Measurements from ENCODE around the gene IL26. TPM values are rescaled to one million over a fixed set of nuclear protein-coding genes. Genes with fewer than 3 reads are reported as not detected.

The IL26 gene
- total RNA-seq, 2 donors from 2014 or later = not detected

GRCh38 chr12:68169213-68169889 lies 56.3 kb downstream of the IL26 start:
- Histone ChIP-seq H3K27me3 (no peaks in the 10 kb centered on the region), H3K36me3 (replicated peaks in 1 of 2; ENCODE audit: insufficient read depth in 1 of 2, low read depth in 2 of 2) (no peaks in the 10 kb centered on the region), H3K27ac (no peak overlapping the region), H3K9me3 (no peaks in the 10 kb centered on the region), H3K4me1 (no peaks in the 10 kb centered on the region), H3K4me3 (no peak overlapping the region)
- intact Hi-C loops (cut with DNase I) = no loop called here
- DNase-seq = no peak
- no peak for ATAC-seq
- WGBS, 2 donors = 89% methylated on average over 1 of the region's 1 CpG
- TF ChIP-seq POLR2A (IDR thresholded peaks at IDR 0.05) = no peak
- no peak for TF ChIP-seq CTCF (IDR thresholded peaks at IDR 0.05)

GRCh38 chr12:68166317-68166831 lies 59.2 kb downstream of the IL26 start:
- WGBS, 2 donors = 48 to 60% methylated on average over 5 of the region's 5 CpGs
- Histone ChIP-seq H3K36me3 (replicated peaks in 1 of 2; ENCODE audit: insufficient read depth in 1 of 2, low read depth in 2 of 2) (no peaks in the 10 kb centered on the region), H3K27ac (no peak overlapping the region), H3K9me3 (no peaks in the 10 kb centered on the region), H3K27me3 (no peaks in the 10 kb centered on the region), H3K4me3 (no peak overlapping the region), H3K4me1 (no peaks in the 10 kb centered on the region)
- DNase-seq (no peak), ATAC-seq (no peak)
- TF ChIP-seq CTCF (IDR thresholded peaks at IDR 0.05) = no peak
- TF ChIP-seq POLR2A (IDR thresholded peaks at IDR 0.05) = no peak
- intact Hi-C loops (cut with DNase I) = no loop called here

GRCh38 chr12:68163560-68164081 lies 62.0 kb downstream of the IL26 start:
- intact Hi-C loops (cut with DNase I) = no loop called here
- ATAC-seq (no peak), DNase-seq (no peak)
- no peak overlapping the region for H3K4me3 ChIP-seq
- no peak overlapping the region for H3K27ac ChIP-seq
- no peaks in the 10 kb centered on the region for H3K4me1 ChIP-seq
- TF ChIP-seq CTCF (IDR thresholded peaks at IDR 0.05) (no peak), POLR2A (IDR thresholded peaks at IDR 0.05) (no peak)
- H3K36me3 ChIP-seq (replicated peaks in 1 of 2; ENCODE audit: insufficient read depth in 1 of 2, low read depth in 2 of 2) = no peaks in the 10 kb centered on the region
- H3K9me3 ChIP-seq = no peaks in the 10 kb centered on the region
- H3K27me3 ChIP-seq = no peaks in the 10 kb centered on the region
- WGBS, 2 donors = 66 to 75% methylated on average over 4 of the region's 4 CpGs

GRCh38 chr12:68162374-68162773 lies 63.2 kb downstream of the IL26 start:
- no peaks in the 10 kb centered on the region for H3K36me3 ChIP-seq (replicated peaks in 1 of 2; ENCODE audit: insufficient read depth in 1 of 2, low read depth in 2 of 2)
- H3K9me3 ChIP-seq = no peaks in the 10 kb centered on the region
- H3K4me3 ChIP-seq = no peak overlapping the region
- H3K27ac ChIP-seq = no peak overlapping the region
- DNase-seq (no peak), ATAC-seq (no peak)
- H3K4me1 ChIP-seq = no peaks in the 10 kb centered on the region
- WGBS, 2 donors = 59 to 74% methylated on average over 2 of the region's 2 CpGs
- no peak for TF ChIP-seq POLR2A (IDR thresholded peaks at IDR 0.05)
- TF ChIP-seq CTCF (IDR thresholded peaks at IDR 0.05) = no peak
- intact Hi-C loops (cut with DNase I) = no loop called here
- no peaks in the 10 kb centered on the region for H3K27me3 ChIP-seq
